K562 treated with DMSO at 1 percent for 24 hours (cell line): Measurements from ENCODE around the gene POLR2E. TPM values are rescaled to one million over a fixed set of nuclear protein-coding genes. Genes with fewer than 3 reads are reported as not detected.

Source experiments
- total RNA-seq: library from RNA; unstranded; fragments of 300-600 nt; gene quantifications from 2 replicates; pipeline ENCODE4 v1.2.3, GENCODE V29; 2022; ENCODE audit warnings: low read depth; ENCODE audit not compliant: insufficient read depth

The POLR2E gene
- 298 and 316 TPM in 2 replicates for total RNA-seq

GRCh38 chr19:1094978-1095701 is at the start of gene POLR2E:
Gene POLR2E (minus strand): TSS chr19:1095375. CDS start chr19:1095315, 60 bp downstream.

GRCh38 chr19:1103708-1104310 is 8.6 kb upstream of the POLR2E start, which contains the start of gene GPX4:
Gene GPX4 (plus strand): TSS chr19:1103994. CDS start chr19:1104044, 50 bp downstream.

GRCh38 chr19:1066748-1067340 is 28.3 kb downstream of the POLR2E start, which contains the start of gene ARHGAP45:
Gene ARHGAP45 (plus strand): TSS chr19:1067167. CDS start chr19:1067406, 239 bp downstream.

GRCh38 chr19:1039646-1040475 is 55.3 kb downstream of the POLR2E start, which contains the start of gene ABCA7:
Gene ABCA7 (plus strand): TSS chr19:1040107. CDS start chr19:1041362, 1,255 bp downstream.

Other genes starting within 250 kb of the POLR2E start
- gene ELANE, start 243.1 kb downstream of the POLR2E start, total RNA-seq = not detected in 2 replicates
- 64.6 and 67.7 TPM in 2 replicates for gene CFD, start 235.7 kb downstream of the POLR2E start, total RNA-seq
- gene MED16, start 202.2 kb downstream of the POLR2E start, total RNA-seq = 58.2 and 66.2 TPM in 2 replicates
- gene RNU6-9, start 201.9 kb downstream of the POLR2E start, total RNA-seq = not detected in 2 replicates
- 169 and 193 TPM in 2 replicates for gene R3HDM4, start 182.2 kb downstream of the POLR2E start, total RNA-seq
- gene KISS1R, start 178.0 kb downstream of the POLR2E start, total RNA-seq = 4.8 and 5.2 TPM in 2 replicates
- 72.0 and 83.1 TPM in 2 replicates for gene ARID3A, start 169.3 kb downstream of the POLR2E start, total RNA-seq
- gene WDR18, start 111.0 kb downstream of the POLR2E start, total RNA-seq = 89.2 and 91.4 TPM in 2 replicates
- gene GRIN3B, start 95.0 kb downstream of the POLR2E start, total RNA-seq = 0.66 and 0.73 TPM in 2 replicates
- 234 and 259 TPM in 2 replicates for gene TMEM259, start 74.3 kb downstream of the POLR2E start, total RNA-seq
- not detected in 2 replicates for gene RNU6-2, start 73.9 kb downstream of the POLR2E start, total RNA-seq
- gene CNN2, start 68.8 kb downstream of the POLR2E start, total RNA-seq = 103 and 109 TPM in 2 replicates
- gene ABCA7, start 55.3 kb downstream of the POLR2E start, total RNA-seq = 68.1 and 68.5 TPM in 2 replicates
- 26.5 and 30.6 TPM in 2 replicates for gene ARHGAP45, start 28.2 kb downstream of the POLR2E start, total RNA-seq
- gene GPX4, start 8.6 kb upstream of the POLR2E start, total RNA-seq = 1,084 and 1,166 TPM in 2 replicates
- 48.0 and 49.2 TPM in 2 replicates for gene SBNO2, start 78.9 kb upstream of the POLR2E start, total RNA-seq
- 143 and 156 TPM in 2 replicates for gene STK11, start 110.4 kb upstream of the POLR2E start, total RNA-seq
- 7.1 and 10.1 TPM in 2 replicates for gene CBARP, start 142.6 kb upstream of the POLR2E start, total RNA-seq
- gene ATP5F1D, start 146.4 kb upstream of the POLR2E start, total RNA-seq = 387 and 503 TPM in 2 replicates
- 68.5 and 71.2 TPM in 2 replicates for gene MIDN, start 153.2 kb upstream of the POLR2E start, total RNA-seq
- gene CIRBP, start 174.0 kb upstream of the POLR2E start, total RNA-seq = 121 and 125 TPM in 2 replicates
- gene FAM174C, start 180.2 kb upstream of the POLR2E start, total RNA-seq = 76.4 and 82.4 TPM in 2 replicates
- not detected in 2 replicates for gene EFNA2, start 190.5 kb upstream of the POLR2E start, total RNA-seq